Measurements from ENCODE around the gene TBX10. TPM values are rescaled to one million over a fixed set of nuclear protein-coding genes. Genes with fewer than 3 reads are reported as not detected.

The TBX10 gene
- total RNA-seq, 1 experiment from 2014 or later, result not detected

DNA sequence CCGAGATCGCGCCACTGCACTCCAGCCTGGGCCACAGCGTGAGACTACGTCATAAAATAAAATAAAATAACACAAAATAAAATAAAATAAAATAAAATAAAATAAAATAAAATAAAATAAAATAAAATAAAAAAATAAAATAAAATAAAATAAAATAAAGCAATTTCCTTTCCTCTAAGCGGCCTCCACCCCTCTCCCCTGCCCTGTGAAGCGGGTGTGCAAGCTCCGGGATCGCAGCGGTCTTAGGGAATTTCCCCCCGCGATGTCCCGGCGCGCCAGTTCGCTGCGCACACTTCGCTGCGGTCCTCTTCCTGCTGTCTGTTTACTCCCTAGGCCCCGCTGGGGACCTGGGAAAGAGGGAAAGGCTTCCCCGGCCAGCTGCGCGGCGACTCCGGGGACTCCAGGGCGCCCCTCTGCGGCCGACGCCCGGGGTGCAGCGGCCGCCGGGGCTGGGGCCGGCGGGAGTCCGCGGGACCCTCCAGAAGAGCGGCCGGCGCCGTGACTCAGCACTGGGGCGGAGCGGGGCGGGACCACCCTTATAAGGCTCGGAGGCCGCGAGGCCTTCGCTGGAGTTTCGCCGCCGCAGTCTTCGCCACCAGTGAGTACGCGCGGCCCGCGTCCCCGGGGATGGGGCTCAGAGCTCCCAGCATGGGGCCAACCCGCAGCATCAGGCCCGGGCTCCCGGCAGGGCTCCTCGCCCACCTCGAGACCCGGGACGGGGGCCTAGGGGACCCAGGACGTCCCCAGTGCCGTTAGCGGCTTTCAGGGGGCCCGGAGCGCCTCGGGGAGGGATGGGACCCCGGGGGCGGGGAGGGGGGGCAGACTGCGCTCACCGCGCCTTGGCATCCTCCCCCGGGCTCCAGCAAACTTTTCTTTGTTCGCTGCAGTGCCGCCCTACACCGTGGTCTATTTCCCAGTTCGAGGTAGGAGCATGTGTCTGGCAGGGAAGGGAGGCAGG, 56.0 kb downstream of the TBX10 start, which contains the start of gene GSTP1:
GSTP1 (plus strand) TSS at position 566 of the 958 bp plus-strand sequence; CDS start at position 598, 32 bp downstream.
- Histone ChIP-seq H3K9me3 (replicated peaks) (no peaks in the 10 kb centered on the region), H3K27me3 (no peaks in the 10 kb centered on the region; the same call in 1 of the 2 replicates), H3K4me3 (peak within 1 kb of the TSS; percentile 67), H3K4me1 (peaks cover 4% of the 10 kb centered on the region; the same call in 1 of the 2 replicates), H3K27ac (peak within 1 kb of the TSS; percentile 59), H3K36me3 (no peaks in the 10 kb centered on the region; the same call in 1 of the 2 replicates)
- DNase-seq, result peak; percentile 86 to 88

DNA sequence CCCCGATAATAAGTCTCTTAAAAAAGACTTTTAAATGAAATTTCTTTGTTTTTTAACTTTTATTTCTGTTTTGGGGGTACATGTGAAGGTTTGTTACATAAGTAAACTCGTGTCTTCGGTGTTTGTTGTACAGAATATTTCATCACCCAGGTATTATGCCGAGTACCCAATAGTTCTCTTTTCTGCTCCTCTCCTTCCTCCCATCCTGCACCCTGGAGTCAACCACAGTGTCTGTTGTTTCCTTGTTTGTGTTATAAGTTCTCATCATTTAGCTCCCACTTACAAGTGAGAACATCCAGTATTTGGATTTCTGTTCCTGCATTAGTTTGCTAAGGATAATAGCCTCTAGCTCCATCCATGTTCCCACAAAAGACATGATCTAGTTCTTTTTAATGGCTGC, 57.6 kb downstream of the TBX10 start:
- no peak for DNase-seq
- no peak overlapping the region for H3K27ac ChIP-seq
- no peaks in the 10 kb centered on the region; the same call in 1 of the 2 replicates for H3K27me3 ChIP-seq
- no peaks in the 10 kb centered on the region; the same call in 1 of the 2 replicates for H3K36me3 ChIP-seq
- H3K4me3 ChIP-seq, result no peak overlapping the region
- peaks cover 4% of the 10 kb centered on the region; the same call in 1 of the 2 replicates for H3K4me1 ChIP-seq
- no peaks in the 10 kb centered on the region for H3K9me3 ChIP-seq (replicated peaks)

GRCh38 chr11:67581469-67581868, 58.1 kb downstream of the TBX10 start:
- H3K36me3 ChIP-seq, result no peaks in the 10 kb centered on the region; the same call in 1 of the 2 replicates
- H3K9me3 ChIP-seq (replicated peaks), result no peaks in the 10 kb centered on the region
- no peak overlapping the region for H3K4me3 ChIP-seq
- no peak overlapping the region for H3K27ac ChIP-seq
- H3K4me1 ChIP-seq, result peaks cover 4% of the 10 kb centered on the region; the same call in 1 of the 2 replicates
- no peak for DNase-seq
- no peaks in the 10 kb centered on the region; the same call in none of the 2 replicates for H3K27me3 ChIP-seq

Other genes starting within 250 kb of the TBX10 start
- gene RAD9A, start 247.8 kb downstream of the TBX10 start, total RNA-seq (2014; rRNA removed; shearing (Covaris generic)), result 9.4 and 11.7 TPM in 2 replicates
- 169 and 197 TPM in 2 replicates for gene PPP1CA, start 237.9 kb downstream of the TBX10 start, total RNA-seq (2014; rRNA removed; shearing (Covaris generic))
- not detected in 2 replicates for gene TBC1D10C, start 235.7 kb downstream of the TBX10 start, total RNA-seq (2014; rRNA removed; shearing (Covaris generic))
- 0.05 and 0.08 TPM in 2 replicates for gene CARNS1, start 224.1 kb downstream of the TBX10 start, total RNA-seq (2014; rRNA removed; shearing (Covaris generic))
- 25.9 and 33.5 TPM in 2 replicates for gene RPS6KB2, start 211.3 kb downstream of the TBX10 start, total RNA-seq (2014; rRNA removed; shearing (Covaris generic))
- 1.1 TPM in 1 of 2 replicates, not detected in the other for gene PTPRCAP, start 202.1 kb downstream of the TBX10 start, total RNA-seq (2014; rRNA removed; shearing (Covaris generic))
- gene CORO1B, start 196.3 kb downstream of the TBX10 start, total RNA-seq (2014; rRNA removed; shearing (Covaris generic)), result 25.5 and 30.1 TPM in 2 replicates
- not detected in 2 replicates for gene GPR152, start 187.0 kb downstream of the TBX10 start, total RNA-seq (2014; rRNA removed; shearing (Covaris generic))
- 1.2 and 2.6 TPM in 2 replicates for gene CABP4, start 184.4 kb downstream of the TBX10 start, total RNA-seq (2014; rRNA removed; shearing (Covaris generic))
- gene TMEM134, start 170.5 kb downstream of the TBX10 start, total RNA-seq (2014; rRNA removed; shearing (Covaris generic)), result 7.6 TPM in 2 replicates
- 39.8 and 45.4 TPM in 2 replicates for gene AIP, start 156.7 kb downstream of the TBX10 start, total RNA-seq (2014; rRNA removed; shearing (Covaris generic))
- gene PITPNM1, start 134.4 kb downstream of the TBX10 start, total RNA-seq (2014; rRNA removed; shearing (Covaris generic)), result 7.9 and 9.7 TPM in 2 replicates
- 15.8 and 15.9 TPM in 2 replicates for gene CDK2AP2, start 131.6 kb downstream of the TBX10 start, total RNA-seq (2014; rRNA removed; shearing (Covaris generic))
- gene CABP2, start 116.3 kb downstream of the TBX10 start, total RNA-seq (2014; rRNA removed; shearing (Covaris generic)), result not detected in 2 replicates
- gene GSTP1, start 56.0 kb downstream of the TBX10 start, total RNA-seq (2014; rRNA removed; shearing (Covaris generic)), result 192 and 275 TPM in 2 replicates
- gene NDUFV1, start 32.8 kb downstream of the TBX10 start, total RNA-seq (2014; rRNA removed; shearing (Covaris generic)), result 116 and 137 TPM in 2 replicates
- gene NUDT8, start 9.8 kb downstream of the TBX10 start, total RNA-seq (2014; rRNA removed; shearing (Covaris generic)), result 0.76 and 2.4 TPM in 2 replicates
- 0.18 TPM in 1 of 2 replicates, not detected in the other for gene ACY3, start 11.0 kb upstream of the TBX10 start, total RNA-seq (2014; rRNA removed; shearing (Covaris generic))
- gene ALDH3B2, start 34.9 kb upstream of the TBX10 start, total RNA-seq (2014; rRNA removed; shearing (Covaris generic)), result not detected in 2 replicates